Activated CD4-positive, alpha-beta T cell treated with anti-CD3 and anti-CD28 coated beads for 48 hours (primary cell): ENCODE measurements around the gene PRDM10.
"Not testable (repeated sequence)": the region's sequence is repeated elsewhere in the genome, so short reads cannot be mapped to it uniquely, and the experiment has no call there.

Source experiments
- DNase-seq: peaks from one replicate; pipeline ENCODE4 v3.0.0-alpha.2; 2020

PRDM10 gene

DNA sequence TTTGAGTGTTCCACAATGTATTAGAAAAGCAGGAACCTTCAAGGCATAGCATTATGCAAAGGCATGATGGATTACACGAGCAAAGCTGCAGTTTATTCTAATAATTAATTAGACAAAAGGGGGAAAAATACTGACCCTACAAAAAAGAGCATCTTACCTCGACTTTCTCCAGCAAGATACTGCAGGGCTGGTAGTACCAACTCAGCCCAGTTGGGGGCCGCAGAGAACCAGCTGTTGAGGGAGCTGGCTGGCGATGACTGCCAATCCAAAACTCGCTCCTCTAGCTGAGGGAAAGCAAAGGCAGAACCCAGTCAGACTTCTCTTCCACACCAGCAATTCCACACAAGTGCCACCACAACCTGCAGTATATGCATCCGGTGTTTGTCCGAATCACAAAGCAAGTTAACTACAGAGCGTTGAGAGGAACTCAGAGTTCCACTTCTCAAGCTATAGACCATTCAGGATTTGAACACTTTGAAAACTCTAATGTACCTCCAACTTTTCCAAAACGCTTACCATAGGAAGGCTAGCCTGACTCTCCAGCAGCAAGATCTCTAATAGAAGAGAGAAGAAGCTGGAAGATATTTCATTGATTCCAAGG, 121.0 kb downstream of the PRDM10 start:
- DNase-seq = peak; percentile 68

DNA sequence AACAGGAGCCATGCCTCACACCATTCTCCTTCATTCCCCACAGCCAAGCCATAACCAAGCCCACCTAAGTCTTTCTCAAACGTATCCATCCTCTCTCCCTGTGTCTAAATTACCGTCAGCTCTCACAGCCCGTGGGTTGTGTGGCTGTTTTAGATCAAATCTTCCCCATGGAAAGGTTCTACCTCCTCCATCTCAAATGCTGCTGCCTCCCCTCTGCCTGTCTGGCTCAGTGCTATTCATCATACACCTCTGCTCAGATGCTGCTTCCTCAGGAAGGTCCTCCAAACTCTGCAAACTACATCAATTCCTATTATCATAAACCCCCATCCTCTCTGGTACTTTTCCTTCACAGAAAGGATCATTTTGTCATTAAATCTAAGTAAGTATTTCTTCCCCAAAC, 122.3 kb downstream of the PRDM10 start:
- DNase-seq = no peak

DNA sequence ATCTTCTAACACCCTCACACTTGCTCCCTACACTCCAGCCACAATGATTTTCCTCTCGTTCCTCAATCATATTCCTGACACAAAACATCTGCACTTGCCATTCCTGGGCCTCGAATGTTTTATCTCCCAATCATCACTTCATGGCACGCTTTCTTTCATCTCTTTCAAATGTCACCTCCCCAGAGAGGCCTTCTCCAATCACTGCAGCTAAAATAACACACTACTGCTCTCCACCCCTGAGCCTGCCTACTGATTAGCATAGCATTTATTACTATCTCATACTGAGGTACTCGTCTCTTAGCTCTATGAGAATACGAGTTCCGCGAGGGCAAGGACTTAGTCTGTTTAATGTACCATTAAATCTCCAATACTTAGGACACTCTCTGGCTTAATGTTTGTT, 130.7 kb downstream of the PRDM10 start:
- no peak for DNase-seq

DNA sequence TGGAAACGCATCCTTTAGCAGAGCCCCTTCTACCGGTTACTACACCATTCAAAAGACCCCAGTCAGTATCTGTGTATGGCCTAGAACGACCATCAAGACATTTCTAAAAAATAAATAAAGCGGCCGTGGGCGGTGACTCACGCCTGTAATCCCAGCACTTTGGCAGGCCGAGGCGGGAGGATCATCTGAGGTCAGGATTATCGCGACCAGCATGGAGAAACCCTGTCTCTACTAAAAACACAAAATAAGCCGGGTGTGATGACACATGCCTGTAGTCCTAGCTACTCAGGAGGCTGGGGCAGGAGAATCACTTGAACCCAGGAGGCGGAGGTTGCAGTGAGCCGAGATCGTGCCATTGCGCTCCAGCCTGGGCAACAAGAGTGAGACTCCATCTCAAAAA, 134.0 kb downstream of the PRDM10 start:
- not testable (repeated sequence) for DNase-seq

DNA sequence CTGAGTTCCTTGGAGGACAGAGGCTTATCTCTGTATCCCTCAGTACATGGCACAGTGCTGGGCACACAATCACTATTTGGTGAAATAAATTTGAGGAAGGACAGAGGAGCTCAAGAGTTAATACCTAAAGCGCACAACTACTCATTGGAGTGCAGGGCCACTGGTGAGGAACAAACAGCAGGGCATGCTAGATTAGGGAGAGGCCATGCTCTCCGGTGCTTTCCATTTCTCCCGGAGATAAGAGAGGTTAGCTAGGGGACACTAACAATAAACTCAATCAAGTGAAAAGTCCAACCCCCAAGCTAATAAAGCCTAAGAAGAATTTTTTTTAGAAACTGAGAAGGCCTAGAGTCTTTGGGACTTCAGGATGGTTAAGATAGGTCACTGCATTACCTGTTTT, 136.3 kb downstream of the PRDM10 start:
- no peak for DNase-seq

DNA sequence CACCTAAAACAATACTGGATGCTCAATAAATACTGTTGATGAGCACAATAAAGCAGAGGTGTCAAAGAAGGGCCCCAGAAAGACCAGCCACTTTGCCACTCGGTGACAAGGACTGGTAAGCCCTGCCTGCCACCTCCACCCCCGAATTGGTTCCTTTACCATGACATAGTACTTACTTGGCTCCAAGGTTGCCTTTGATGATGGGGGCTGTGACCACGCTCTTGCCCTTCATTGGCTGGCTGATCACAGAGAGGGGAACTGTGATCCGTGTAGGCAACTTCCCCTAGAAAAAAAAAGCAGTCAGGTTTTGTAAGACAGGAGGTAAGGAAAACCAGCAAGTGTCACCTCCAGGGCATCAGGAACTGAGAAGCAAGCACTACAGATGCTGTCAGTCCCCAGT, 136.9 kb downstream of the PRDM10 start:
- peak; percentile 19 for DNase-seq

DNA sequence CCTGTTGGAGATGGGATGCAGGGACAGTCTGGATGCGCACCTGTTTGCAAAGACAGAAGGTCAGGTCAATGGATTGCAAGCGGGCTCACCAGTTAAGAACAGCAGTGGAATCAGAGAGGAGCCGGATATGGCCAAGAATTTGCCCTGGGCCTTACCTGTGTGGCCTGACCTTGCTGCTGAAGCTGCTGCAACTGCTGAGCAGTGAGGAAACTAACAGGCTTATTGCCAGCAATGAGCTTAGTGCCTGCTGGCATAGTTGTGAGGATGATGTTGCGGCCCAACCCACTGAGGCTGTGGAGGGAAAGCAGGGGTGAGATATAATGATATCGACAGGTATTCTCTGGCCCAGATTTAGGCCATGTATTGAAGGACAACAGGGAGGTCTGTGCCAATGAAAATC, 137.8 kb downstream of the PRDM10 start:
- no peak for DNase-seq

DNA sequence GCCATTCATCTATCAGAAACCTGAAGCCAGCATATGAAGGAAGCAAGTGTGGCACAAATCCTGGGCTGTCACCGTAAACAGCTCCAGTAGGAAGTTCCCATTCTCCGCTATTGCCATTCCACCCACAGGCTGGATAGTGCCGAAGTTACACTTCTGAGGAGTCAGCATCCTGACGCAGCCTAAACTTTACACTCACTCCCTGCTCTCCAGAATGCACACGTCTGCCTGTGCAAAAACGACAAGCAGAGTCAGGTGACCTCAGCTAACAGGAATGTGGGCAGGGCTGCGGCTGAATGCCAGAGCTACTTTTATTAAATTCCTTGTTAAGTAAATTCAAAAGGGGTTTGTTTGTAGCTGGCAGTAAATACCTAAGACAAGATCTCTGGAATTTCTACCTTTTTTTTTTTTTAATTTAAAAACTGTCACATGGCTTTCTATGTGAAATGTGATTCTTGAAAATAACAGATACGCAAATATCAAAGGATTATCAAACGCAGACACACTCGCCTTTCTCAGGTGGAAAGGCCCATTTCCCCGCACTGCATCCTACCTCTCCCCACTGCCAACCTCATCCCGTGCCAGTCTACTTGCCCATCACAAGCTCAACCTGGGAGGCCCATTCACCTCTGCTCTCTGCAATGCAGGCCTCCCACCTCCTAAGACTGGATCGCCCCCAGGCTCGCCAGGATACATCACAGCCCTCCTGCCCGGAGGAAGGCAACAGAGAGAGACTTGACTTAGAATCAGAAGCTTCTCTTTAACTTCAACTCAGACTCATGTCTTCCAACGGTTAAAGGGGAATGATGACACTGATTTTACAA, 140.7 kb downstream of the PRDM10 start:
- no peak for DNase-seq

DNA sequence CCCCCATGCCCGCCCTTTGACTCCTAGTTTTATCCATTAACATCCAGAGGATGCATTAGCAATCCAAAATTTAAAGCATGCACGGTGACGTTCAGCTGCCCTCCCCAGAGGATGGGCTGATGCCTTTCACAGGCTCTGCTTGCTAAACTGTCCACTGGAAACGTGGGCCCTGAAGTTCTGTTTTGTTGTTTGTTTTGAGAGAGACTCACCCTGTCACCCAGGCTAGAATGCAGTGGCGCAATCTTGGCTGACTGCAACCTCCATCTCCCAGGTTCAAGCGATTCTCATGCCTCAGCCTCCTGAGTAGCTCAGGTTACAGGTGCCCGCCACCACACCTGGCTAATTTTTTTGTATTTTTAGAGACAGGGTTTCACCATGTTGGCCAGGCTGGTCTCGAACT, 146.6 kb downstream of the PRDM10 start:
- no peak for DNase-seq

DNA sequence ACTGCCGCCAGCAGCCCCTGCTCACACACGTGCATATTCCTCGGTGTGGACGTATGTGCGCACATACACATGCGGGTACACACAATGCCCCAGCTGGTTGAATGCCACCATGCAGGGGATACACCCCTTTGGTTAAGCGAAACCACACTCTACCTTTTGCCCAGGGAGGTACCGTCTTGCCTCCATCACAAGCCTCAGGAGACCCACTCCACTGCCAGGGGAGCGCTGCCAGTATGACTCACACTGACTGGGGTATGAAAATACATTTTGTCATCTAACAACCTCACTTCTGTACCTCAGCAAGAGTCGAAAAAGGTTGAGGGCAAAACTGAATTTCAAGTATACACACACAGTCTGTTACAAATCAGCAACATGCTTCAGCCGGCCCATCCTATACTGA, 147.5 kb downstream of the PRDM10 start:
- no peak for DNase-seq

DNA sequence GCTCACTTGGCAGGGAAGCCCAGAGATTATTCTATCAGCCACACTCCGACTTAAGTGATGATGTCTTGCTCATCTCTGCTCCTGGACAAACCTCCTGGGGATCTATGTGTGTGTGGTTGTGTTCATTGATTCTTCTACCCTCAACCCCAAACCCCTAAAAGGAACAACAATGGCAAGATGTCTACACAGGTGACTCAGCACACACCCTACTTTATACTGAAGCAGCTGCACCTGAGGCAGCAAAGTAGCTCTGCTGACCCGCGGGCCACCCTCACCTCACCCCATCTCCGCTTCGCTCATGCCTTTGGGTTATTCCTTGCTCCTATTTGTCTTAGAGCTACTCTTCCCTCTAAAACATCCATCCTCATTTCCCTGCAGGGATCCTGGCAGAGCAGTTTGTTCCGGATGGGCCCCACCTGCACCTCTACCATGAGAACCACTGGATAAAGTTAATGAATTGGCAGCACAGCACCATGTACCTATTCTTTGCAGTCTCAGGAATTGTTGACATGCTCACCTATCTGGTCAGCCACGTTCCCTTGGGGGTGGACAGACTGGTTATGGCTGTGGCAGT, 148.3 kb downstream of the PRDM10 start:
- no peak for DNase-seq

DNA sequence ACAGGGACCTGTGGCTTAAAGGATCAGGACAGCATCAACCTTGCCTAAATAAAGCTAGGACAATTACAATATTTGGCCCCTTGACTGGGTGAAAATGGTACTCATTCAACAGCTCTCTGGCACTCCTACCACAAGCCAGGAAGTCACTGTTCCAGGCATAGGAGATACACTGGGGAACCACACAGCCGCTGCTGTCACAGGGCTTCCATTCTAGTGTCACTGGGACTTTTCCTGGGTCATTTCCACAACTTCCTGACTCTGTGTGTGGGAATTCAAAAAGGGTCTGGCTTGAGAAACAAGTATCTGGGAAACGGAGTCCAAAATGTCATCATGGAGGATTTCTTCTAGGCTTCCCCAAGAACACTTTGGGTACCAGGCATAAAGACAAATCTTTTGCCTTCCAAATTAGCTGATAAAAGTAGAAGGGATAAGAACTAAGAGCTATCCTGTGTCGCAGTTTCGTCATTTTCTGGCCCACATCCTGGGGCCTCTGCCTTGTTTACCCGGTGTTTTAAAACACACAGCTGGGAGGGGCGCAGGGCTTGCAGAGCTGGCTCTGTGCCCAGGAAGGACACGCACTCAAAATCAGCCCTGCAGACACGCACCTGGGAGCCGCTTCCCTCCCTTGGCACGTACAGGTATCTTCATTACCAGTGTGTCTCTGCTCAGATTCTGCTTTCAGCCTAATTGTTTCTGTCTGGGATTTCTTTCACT, 149.0 kb downstream of the PRDM10 start:
- peak; percentile 56 for DNase-seq

DNA sequence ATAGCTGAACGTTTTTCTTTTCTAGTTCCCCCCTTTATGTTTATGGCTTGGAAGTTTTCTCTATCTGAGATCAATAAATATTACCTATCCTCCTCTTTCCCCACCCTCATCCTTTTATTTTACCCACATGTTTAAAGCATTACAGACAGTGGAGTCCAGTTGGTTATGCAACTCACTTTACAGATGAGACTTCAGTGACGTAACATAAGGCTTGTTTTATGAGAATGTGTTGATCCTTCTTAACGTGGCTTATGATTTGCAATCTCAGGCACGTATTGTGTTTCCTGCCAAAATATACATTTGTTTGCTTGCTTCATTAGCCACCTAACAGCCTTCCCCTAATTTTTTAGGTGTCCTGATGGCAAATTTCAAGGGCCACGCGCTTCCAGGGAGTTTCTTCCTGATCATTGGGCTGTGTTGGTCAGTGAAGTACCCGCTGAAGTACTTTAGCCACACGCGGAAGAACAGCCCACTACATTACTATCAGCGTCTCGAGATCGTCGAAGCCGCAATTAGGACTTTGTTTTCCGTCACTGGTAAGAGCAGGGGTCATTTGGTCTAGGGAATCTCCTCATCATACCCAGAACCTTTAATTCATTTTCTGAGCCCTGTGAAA, 150.4 kb downstream of the PRDM10 start:
- DNase-seq = no peak
